GM18909 (cell line): ENCODE measurements around the gene SDR42E2.
"Not testable (repeated sequence)": the region's sequence is repeated elsewhere in the genome, so short reads cannot be mapped to it uniquely, and the experiment has no call there.

ENCODE experiments used
- ATAC-seq: cut with Tn5 transposase; IDR thresholded peaks from one replicate; pipeline ENCODE4 v1.9.1; 2021; ENCODE audit warnings: mild to moderate bottlenecking; ENCODE audit not compliant: unreplicated experiment, poor library complexity

SDR42E2 gene

GRCh38 chr16:22190081-22190775 is 27.9 kb downstream of the SDR42E2 start:
- ATAC-seq = peak; percentile 67

GRCh38 chr16:22190776-22191531 is 28.6 kb downstream of the SDR42E2 start:
- ATAC-seq = peak; percentile 53

- no peak for ATAC-seq
Measured at GRCh38 chr16:22191532-22192260, 29.4 kb downstream of the SDR42E2 start.

- peak; percentile 16 for ATAC-seq
Measured at GRCh38 chr16:22192261-22193062, 30.2 kb downstream of the SDR42E2 start.

- ATAC-seq = no peak
Measured at GRCh38 chr16:22193063-22193411, 30.7 kb downstream of the SDR42E2 start.

GRCh38 chr16:22194707-22195444 is 32.6 kb downstream of the SDR42E2 start:
- ATAC-seq = no peak

GRCh38 chr16:22195445-22195694 is 33.1 kb downstream of the SDR42E2 start:
- no peak for ATAC-seq

GRCh38 chr16:22195695-22196558 is 33.6 kb downstream of the SDR42E2 start:
- ATAC-seq = peak; percentile 35

- ATAC-seq = not testable (repeated sequence)
Measured at GRCh38 chr16:22196559-22197168, 34.4 kb downstream of the SDR42E2 start.

- ATAC-seq = no peak
Measured at GRCh38 chr16:22198547-22199293, 36.4 kb downstream of the SDR42E2 start.

GRCh38 chr16:22202261-22202637 is 39.9 kb downstream of the SDR42E2 start:
- ATAC-seq = no peak

- ATAC-seq = no peak
Measured at GRCh38 chr16:22203091-22203490, 40.8 kb downstream of the SDR42E2 start.

GRCh38 chr16:22204091-22204655 is 41.9 kb downstream of the SDR42E2 start:
- no peak for ATAC-seq

- ATAC-seq = no peak
Measured at GRCh38 chr16:22205577-22206012, 43.3 kb downstream of the SDR42E2 start.

GRCh38 chr16:22206013-22206841 is 43.9 kb downstream of the SDR42E2 start, which contains the start of gene EEF2K:
EEF2K (plus strand) TSS chr16:22206278; CDS start chr16:22225730, 19,452 bp downstream.
- ATAC-seq = peak; percentile 85

GRCh38 chr16:22206842-22207714 is 44.8 kb downstream of the SDR42E2 start:
- ATAC-seq = peak; percentile 51
